Endothelial cell of umbilical vein (primary cell): Measurements from ENCODE around the gene CLEC20A. TPM values are rescaled to one million over a fixed set of nuclear protein-coding genes. Genes with fewer than 3 reads are reported as not detected.

ENCODE experiments used
- BruUV-seq: library from RNA; stranded (reverse); fragments of 400-500 nt; replicated peaks from 2 replicates; lab custom pipeline; 2021; lab: Mats Ljungman, UMichigan
- CTCF ChIA-PET: fragments of 300-600, 350-600 bp; sonication (Branson Sonifier 250); formaldehyde crosslinking; loops from one replicate; lab custom pipeline; 2021; ENCODE audit warnings: antibody characterized with exemption, inconsistent platforms; lab: Charles Lee
- POLR2A ChIA-PET: fragments of 300-600, 350-600 bp; sonication (Branson Sonifier 250); formaldehyde crosslinking; loops from one replicate; lab custom pipeline; 2021; ENCODE audit warnings: antibody characterized with exemption, inconsistent platforms; lab: Charles Lee
- DNase-seq: peaks from one replicate; pipeline ENCODE4 v3.0.0-alpha.2; 2011; ENCODE audit warnings: low read depth, low spot score
- FAIRE-seq: peaks from 2 replicates; lab custom pipeline; 2011; peaks lifted over from hg19 to GRCh38; lab: Jason Lieb, UNC
- H2AFZ ChIP-seq: 2 replicates; pipeline ENCODE4 v1.6.0; 2012; ENCODE audit warnings: low read depth, low read length, control low read depth, inconsistent platforms
- H3K27ac ChIP-seq: 2 replicates; pipeline ENCODE4 v1.5.1; 2011; ENCODE audit warnings: low read depth, mild to moderate bottlenecking, control low read depth, low read length, moderate library complexity; ENCODE audit not compliant: insufficient read depth
- H3K27me3 ChIP-seq, 2 experiments: 2 replicates each; pipeline versions ENCODE4 v1.6.0 to v1.6.1; 2011; ENCODE audit warnings: low read length in 2 of 2, mixed read lengths in 1 of 2; ENCODE audit not compliant: control insufficient read depth in 2 of 2, insufficient read depth in 2 of 2
- H3K36me3 ChIP-seq, 2 experiments: 2 replicates in 1 of 2; 3 replicates in 1 of 2; pipeline ENCODE4 v1.5.1; 2011; ENCODE audit warnings: low read length in 2 of 2, mild to moderate bottlenecking in 1 of 2, moderate library complexity in 1 of 2; ENCODE audit not compliant: control insufficient read depth in 2 of 2, insufficient read depth in 2 of 2; ENCODE audit errors: extremely low read depth in 1 of 2
- H3K4me1 ChIP-seq: 3 replicates; pipeline ENCODE4 v1.5.1; 2011; ENCODE audit warnings: mild to moderate bottlenecking, low read length; ENCODE audit not compliant: control insufficient read depth, insufficient read depth; ENCODE audit errors: extremely low read depth
- H3K4me2 ChIP-seq: 2 replicates; pipeline ENCODE4 v1.6.1; 2011; ENCODE audit warnings: low read length, control low read depth, mixed read lengths; ENCODE audit not compliant: insufficient read depth
- H3K4me3 ChIP-seq, 3 experiments: fragments of 200-600 bp in 1 of 3; sonication (generic), shearing (Covaris generic) in 1 of 3; replicated peaks in 1 of 3; 2 replicates each; pipeline ENCODE4 v1.5.1; 2011 to 2016; ENCODE audit warnings: control low read depth in 3 of 3, low read length in 3 of 3, mild to moderate bottlenecking in 2 of 3, inconsistent platforms in 1 of 3, low read depth in 1 of 3, moderate library complexity in 1 of 3; ENCODE audit not compliant: insufficient read depth in 1 of 3
- H3K79me2 ChIP-seq: 2 replicates; pipeline ENCODE4 v1.6.0; 2012; ENCODE audit warnings: low read length, inconsistent platforms; ENCODE audit not compliant: control insufficient read depth, insufficient read depth
- H3K9ac ChIP-seq: replicated peaks from 2 replicates; pipeline ENCODE3; 2011; ENCODE audit warnings: low read length, control low read depth; ENCODE audit not compliant: insufficient read depth; ENCODE audit errors: extremely low read depth
- H3K9me1 ChIP-seq: replicated peaks from 3 replicates; pipeline ENCODE4 v1.6.0; 2011; ENCODE audit warnings: mild to moderate bottlenecking, low read length; ENCODE audit not compliant: control insufficient read depth, insufficient read depth; ENCODE audit errors: extremely low read depth
- H3K9me3 ChIP-seq: replicated peaks from 2 replicates; pipeline ENCODE4 v1.5.1; 2012; ENCODE audit warnings: low read length, inconsistent platforms; ENCODE audit not compliant: control insufficient read depth, insufficient read depth
- H4K20me1 ChIP-seq: replicated peaks from 2 replicates; pipeline ENCODE3; 2011; ENCODE audit warnings: mild to moderate bottlenecking, low read length; ENCODE audit not compliant: control insufficient read depth, insufficient read depth; ENCODE audit errors: extremely low read depth
- CTCF ChIP-seq, 2 donors: IDR thresholded peaks; 1 replicate in 1 of 2; 2 replicates in 1 of 2; pipeline ENCODE4 v1.5.1; 2011; ENCODE audit warnings: low read length in 2 of 2, mild to moderate bottlenecking in 2 of 2, moderate library complexity in 2 of 2, control low read depth in 1 of 2, inconsistent platforms in 1 of 2, low read depth in 1 of 2; ENCODE audit not compliant: insufficient read depth in 1 of 2; ENCODE audit errors: extremely low read depth in 1 of 2
- EZH2 ChIP-seq: IDR thresholded peaks from 2 replicates; pipeline ENCODE4 v1.6.1; 2012; ENCODE audit warnings: borderline replicate concordance, low read depth, mild to moderate bottlenecking, moderate library complexity, low read length, inconsistent platforms; ENCODE audit not compliant: severe bottlenecking
- GATA2 ChIP-seq: IDR thresholded peaks from 2 replicates; pipeline ENCODE4 v1.7.0; 2011; ENCODE audit warnings: low read depth, mild to moderate bottlenecking, moderate library complexity, mixed read lengths, low read length; ENCODE audit not compliant: insufficient read length, insufficient read depth
- JUN ChIP-seq: IDR thresholded peaks from 2 replicates; pipeline ENCODE4 v1.6.1; 2011; ENCODE audit warnings: borderline replicate concordance, low read depth; ENCODE audit not compliant: insufficient read length, insufficient read depth
- MYC ChIP-seq: IDR thresholded peaks from one replicate; pipeline ENCODE4 v1.6.1; 2011; ENCODE audit warnings: mild to moderate bottlenecking, low read depth, low read length
- POLR2AphosphoS5 ChIP-seq: IDR thresholded peaks from 2 replicates; pipeline ENCODE4 v1.6.1; 2012; ENCODE audit warnings: low read depth, mild to moderate bottlenecking, control low read depth, low read length, moderate library complexity; ENCODE audit not compliant: insufficient read depth
- dilution Hi-C: fragments of 300-500 bp; cut with MboI; formaldehyde crosslinking; loops from one replicate; pipeline ENCODE4 v1.15.0; 2019; ENCODE audit warnings: low sequenced_read_pairs; ENCODE audit not compliant: extremely low pct_ligation_motif_present
- intact Hi-C: fragments of 100-400 bp; cut with micrococcal nuclease; formaldehyde crosslinking; loops from one replicate; pipeline ENCODE4 v1.10.0; 2022
- polyA plus RNA-seq, 4 experiments: library from polyadenylated mRNA; depleted of rRNA in 3 of 4; stranded (reverse) in 3 of 4; unstranded in 1 of 4; fragments of >200 nt; gene quantifications; 2 replicates each; pipeline versions ENCODE4 v1.2.1 to v1.2.3, GENCODE V29; 2011 to 2012; ENCODE audit warnings: missing spikeins in 1 of 4
- total RNA-seq: library from RNA; stranded (reverse); gene quantifications from 2 replicates; pipeline ENCODE4 v1.2.3, GENCODE V29; 2021

The CLEC20A gene
- total and polyA plus RNA-seq, 2 donors (not counting 3 experiments of a cell fraction or from before 2014, with no cell fraction given): not detected

- dilution Hi-C loops: no loop called here
- H3K79me2 ChIP-seq: no peaks in the 10 kb centered on the region
- intact Hi-C loops: no loop called here
- POLR2A ChIA-PET: no interaction called here
- no peak overlapping the region for H3K27ac ChIP-seq
- H3K4me2 ChIP-seq: no peak overlapping the region
- H3K4me1 ChIP-seq: no peaks in the 10 kb centered on the region
- no TSS peak for BruUV-seq
- no peak for DNase-seq
- no peaks in the 10 kb centered on the region for H3K9me1 ChIP-seq
- no peak for TF ChIP-seq MYC
- no peak for TF ChIP-seq EZH2
- TF ChIP-seq GATA2: no peak
- no peak for TF ChIP-seq POLR2AphosphoS5
- no peak for TF ChIP-seq CTCF (IDR thresholded peaks at IDR 0.05; ENCODE audit: extremely low read depth in 1 of 2, insufficient read depth in 1 of 2, low read depth in 1 of 2, low read length in 2 of 2)
- no peaks in the 10 kb centered on the region for H3K27me3 ChIP-seq
- peaks cover 0 to 3% of the 10 kb centered on the region in 2 experiments for H3K36me3 ChIP-seq
- H3K9me3 ChIP-seq: no peaks in the 10 kb centered on the region
- no peak overlapping the region for H3K4me3 ChIP-seq
- H4K20me1 ChIP-seq: no peaks in the 10 kb centered on the region
- CTCF ChIA-PET: interaction anchor here (1.2 kb wide), 1 partner anchor 14 kb away, joined by 3 read pairs; no protein-coding TSS in a partner anchor
- no peak overlapping the region for H2AFZ ChIP-seq
- no peak for FAIRE-seq
- H3K9ac ChIP-seq: no peak overlapping the region
These were observed 53.8 kb downstream of the CLEC20A start for GRCh38 chr1:178442925-178443324.

- DNase-seq: no peak
- Histone ChIP-seq H2AFZ (no peak overlapping the region), H3K9me3 (no peaks in the 10 kb centered on the region), H3K4me2 (no peak overlapping the region), H4K20me1 (no peaks in the 10 kb centered on the region), H3K79me2 (no peaks in the 10 kb centered on the region), H3K36me3 (peaks cover 0 to 3% of the 10 kb centered on the region in 2 experiments), H3K27me3 (no peaks in the 10 kb centered on the region), H3K9me1 (no peaks in the 10 kb centered on the region), H3K9ac (no peak overlapping the region), H3K4me3 (no peak overlapping the region), H3K27ac (no peak overlapping the region), H3K4me1 (no peaks in the 10 kb centered on the region)
- ChIA-PET POLR2A (no interaction called here), CTCF (interaction anchor here (1.0 to 1.4 kb wide), 4 partner anchors 13 to 128 kb away, joined by 3 to 4 read pairs (median 4); no protein-coding TSS in a partner anchor)
- BruUV-seq: no TSS peak
- intact Hi-C loops (no loop called here), dilution Hi-C loops (no loop called here)
- TF ChIP-seq JUN: no peak
- no peak for TF ChIP-seq EZH2
- TF ChIP-seq CTCF (IDR thresholded peaks at IDR 0.05; ENCODE audit: extremely low read depth in 1 of 2, insufficient read depth in 1 of 2, low read depth in 1 of 2, low read length in 2 of 2): no peak
- no peak for TF ChIP-seq GATA2
- FAIRE-seq: no peak
These were observed 58.3 kb downstream of the CLEC20A start for GRCh38 chr1:178438432-178438831.
